ENCODE measurements around the gene FXYD7.
A peak's percentile ranks its signal among the peaks of the same experiment; 100 is the strongest.

Gene FXYD7

GRCh38 chr19:35112995-35113688 is 29.9 kb upstream of the FXYD7 start:
- no peak overlapping the region for H3K4me3 ChIP-seq (ENCODE audit: low read depth, low read length)
- no peak for TF ChIP-seq CTCF (IDR thresholded peaks at IDR 0.05; ENCODE audit: low read depth, low read length)

DNA sequence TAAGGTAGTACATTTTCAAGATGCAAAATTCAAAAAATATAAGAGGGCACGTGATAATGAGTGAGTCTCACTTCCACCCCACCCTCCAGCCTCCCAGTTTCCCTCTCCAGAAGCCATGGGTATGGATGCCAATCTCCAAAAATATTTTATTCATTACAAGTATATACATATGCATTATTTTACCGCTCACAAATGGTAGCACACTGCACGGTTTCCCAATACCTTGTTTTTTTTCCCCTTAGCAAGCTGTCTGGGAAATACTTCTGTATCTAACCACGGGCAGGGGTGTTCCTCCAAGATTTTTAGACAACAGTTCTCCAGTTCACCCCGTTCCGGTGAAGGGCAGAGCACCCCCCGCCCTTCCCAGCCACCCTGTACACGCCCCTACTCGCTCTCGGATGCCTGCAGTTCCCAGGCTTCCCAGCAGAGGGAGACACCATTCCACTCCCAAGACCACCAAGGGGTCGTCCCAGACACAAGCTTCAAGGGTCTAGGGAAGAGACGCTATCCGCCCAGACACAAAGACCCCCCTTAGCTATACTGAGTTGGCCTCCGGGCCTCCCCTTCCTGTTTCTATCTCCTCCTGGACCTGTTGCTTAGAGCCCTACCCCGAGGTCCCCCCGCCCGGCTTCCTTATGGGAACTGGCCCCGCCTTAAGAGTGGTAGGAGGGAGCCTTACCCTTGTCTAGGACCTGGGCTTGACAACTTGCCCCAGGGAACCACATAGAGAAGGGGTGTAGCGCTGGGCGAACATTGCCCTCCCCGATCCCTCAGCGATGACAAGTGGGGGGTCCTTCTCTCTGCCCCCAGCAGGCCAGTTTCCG is 28.5 kb upstream of the FXYD7 start:
- H3K4me3 ChIP-seq (ENCODE audit: low read depth, low read length), result no peak overlapping the region
- peak; percentile 99 for TF ChIP-seq CTCF (IDR thresholded peaks at IDR 0.05; ENCODE audit: low read depth, low read length)

- no peak for TF ChIP-seq CTCF (IDR thresholded peaks at IDR 0.05; ENCODE audit: low read depth, low read length)
- no peak within 1 kb of the TSS for H3K4me3 ChIP-seq (ENCODE audit: low read depth, low read length)
These were observed 27.7 kb upstream of the FXYD7 start, which contains the start of gene FXYD3 for GRCh38 chr19:35115177-35115951. Gene FXYD3, plus strand, starts transcription at chr19:35115823. Its CDS starts 3,554 bp downstream, at chr19:35119377.

- H3K4me3 ChIP-seq (ENCODE audit: low read depth, low read length), result no peak overlapping the region
- no peak for TF ChIP-seq CTCF (IDR thresholded peaks at IDR 0.05; ENCODE audit: low read depth, low read length)
These were observed 26.8 kb upstream of the FXYD7 start for GRCh38 chr19:35116072-35116801.

- H3K4me3 ChIP-seq (ENCODE audit: low read depth, low read length), result no peak overlapping the region
- no peak for TF ChIP-seq CTCF (IDR thresholded peaks at IDR 0.05; ENCODE audit: low read depth, low read length)
These were observed 25.9 kb upstream of the FXYD7 start for GRCh38 chr19:35117116-35117515.

GRCh38 chr19:35117799-35118198 is 25.3 kb upstream of the FXYD7 start:
- TF ChIP-seq CTCF (IDR thresholded peaks at IDR 0.05; ENCODE audit: low read depth, low read length), result no peak
- H3K4me3 ChIP-seq (ENCODE audit: low read depth, low read length), result no peak overlapping the region

Measured in WI38 (cell line).